Endothelial cell of umbilical vein (primary cell): ENCODE results near the gene ATG7. TPM values are rescaled to one million over a fixed set of nuclear protein-coding genes. Genes with fewer than 3 reads are reported as not detected.

ENCODE experiments used
- BruUV-seq: library from RNA; stranded (reverse); fragments of 400-500 nt; replicated peaks from 2 replicates; lab custom pipeline; 2021; lab: Mats Ljungman, UMichigan
- CTCF ChIA-PET: fragments of 300-600, 350-600 bp; sonication (Branson Sonifier 250); formaldehyde crosslinking; loops from one replicate; lab custom pipeline; 2021; ENCODE audit warnings: antibody characterized with exemption, inconsistent platforms; lab: Charles Lee
- POLR2A ChIA-PET: fragments of 300-600, 350-600 bp; sonication (Branson Sonifier 250); formaldehyde crosslinking; loops from one replicate; lab custom pipeline; 2021; ENCODE audit warnings: antibody characterized with exemption, inconsistent platforms; lab: Charles Lee
- DNase-seq: peaks from one replicate; pipeline ENCODE4 v3.0.0-alpha.2; 2011; ENCODE audit warnings: low read depth, low spot score
- FAIRE-seq: peaks from 2 replicates; lab custom pipeline; 2011; peaks lifted over from hg19 to GRCh38; lab: Jason Lieb, UNC
- H2AFZ ChIP-seq: 2 replicates; pipeline ENCODE4 v1.6.0; 2012; ENCODE audit warnings: low read depth, low read length, control low read depth, inconsistent platforms
- H3K27ac ChIP-seq: 2 replicates; pipeline ENCODE4 v1.5.1; 2011; ENCODE audit warnings: low read depth, mild to moderate bottlenecking, control low read depth, low read length, moderate library complexity; ENCODE audit not compliant: insufficient read depth
- H3K27me3 ChIP-seq, 2 experiments: 2 replicates each; pipeline versions ENCODE4 v1.6.0 to v1.6.1; 2011; ENCODE audit warnings: low read length in 2 of 2, mixed read lengths in 1 of 2; ENCODE audit not compliant: control insufficient read depth in 2 of 2, insufficient read depth in 2 of 2
- H3K36me3 ChIP-seq, 2 experiments: 2 replicates in 1 of 2; 3 replicates in 1 of 2; pipeline ENCODE4 v1.5.1; 2011; ENCODE audit warnings: low read length in 2 of 2, mild to moderate bottlenecking in 1 of 2, moderate library complexity in 1 of 2; ENCODE audit not compliant: control insufficient read depth in 2 of 2, insufficient read depth in 2 of 2; ENCODE audit errors: extremely low read depth in 1 of 2
- H3K4me1 ChIP-seq: 3 replicates; pipeline ENCODE4 v1.5.1; 2011; ENCODE audit warnings: mild to moderate bottlenecking, low read length; ENCODE audit not compliant: control insufficient read depth, insufficient read depth; ENCODE audit errors: extremely low read depth
- H3K4me2 ChIP-seq: 2 replicates; pipeline ENCODE4 v1.6.1; 2011; ENCODE audit warnings: low read length, control low read depth, mixed read lengths; ENCODE audit not compliant: insufficient read depth
- H3K4me3 ChIP-seq, 3 experiments: fragments of 200-600 bp in 1 of 3; sonication (generic), shearing (Covaris generic) in 1 of 3; replicated peaks in 1 of 3; 2 replicates each; pipeline ENCODE4 v1.5.1; 2011 to 2016; ENCODE audit warnings: control low read depth in 3 of 3, low read length in 3 of 3, mild to moderate bottlenecking in 2 of 3, inconsistent platforms in 1 of 3, low read depth in 1 of 3, moderate library complexity in 1 of 3; ENCODE audit not compliant: insufficient read depth in 1 of 3
- H3K79me2 ChIP-seq: 2 replicates; pipeline ENCODE4 v1.6.0; 2012; ENCODE audit warnings: low read length, inconsistent platforms; ENCODE audit not compliant: control insufficient read depth, insufficient read depth
- H3K9ac ChIP-seq: replicated peaks from 2 replicates; pipeline ENCODE3; 2011; ENCODE audit warnings: low read length, control low read depth; ENCODE audit not compliant: insufficient read depth; ENCODE audit errors: extremely low read depth
- H3K9me1 ChIP-seq: replicated peaks from 3 replicates; pipeline ENCODE4 v1.6.0; 2011; ENCODE audit warnings: mild to moderate bottlenecking, low read length; ENCODE audit not compliant: control insufficient read depth, insufficient read depth; ENCODE audit errors: extremely low read depth
- H3K9me3 ChIP-seq: replicated peaks from 2 replicates; pipeline ENCODE4 v1.5.1; 2012; ENCODE audit warnings: low read length, inconsistent platforms; ENCODE audit not compliant: control insufficient read depth, insufficient read depth
- H4K20me1 ChIP-seq: replicated peaks from 2 replicates; pipeline ENCODE3; 2011; ENCODE audit warnings: mild to moderate bottlenecking, low read length; ENCODE audit not compliant: control insufficient read depth, insufficient read depth; ENCODE audit errors: extremely low read depth
- EZH2 ChIP-seq: IDR thresholded peaks from 2 replicates; pipeline ENCODE4 v1.6.1; 2012; ENCODE audit warnings: borderline replicate concordance, low read depth, mild to moderate bottlenecking, moderate library complexity, low read length, inconsistent platforms; ENCODE audit not compliant: severe bottlenecking
- FOS ChIP-seq: IDR thresholded peaks from 2 replicates; pipeline ENCODE4 v1.6.1; 2011; ENCODE audit warnings: mild to moderate bottlenecking, low read length, moderate library complexity, borderline replicate concordance; ENCODE audit not compliant: insufficient read depth
- GATA2 ChIP-seq: IDR thresholded peaks from 2 replicates; pipeline ENCODE4 v1.7.0; 2011; ENCODE audit warnings: low read depth, mild to moderate bottlenecking, moderate library complexity, mixed read lengths, low read length; ENCODE audit not compliant: insufficient read length, insufficient read depth
- JUN ChIP-seq: IDR thresholded peaks from 2 replicates; pipeline ENCODE4 v1.6.1; 2011; ENCODE audit warnings: borderline replicate concordance, low read depth; ENCODE audit not compliant: insufficient read length, insufficient read depth
- MYC ChIP-seq: IDR thresholded peaks from one replicate; pipeline ENCODE4 v1.6.1; 2011; ENCODE audit warnings: mild to moderate bottlenecking, low read depth, low read length
- POLR2A ChIP-seq: IDR thresholded peaks from 2 replicates; pipeline ENCODE4 v1.6.1; 2012; ENCODE audit warnings: low read depth, mild to moderate bottlenecking, control low read depth, low read length
- POLR2AphosphoS5 ChIP-seq: IDR thresholded peaks from 2 replicates; pipeline ENCODE4 v1.6.1; 2012; ENCODE audit warnings: low read depth, mild to moderate bottlenecking, control low read depth, low read length, moderate library complexity; ENCODE audit not compliant: insufficient read depth
- dilution Hi-C: fragments of 300-500 bp; cut with MboI; formaldehyde crosslinking; loops from one replicate; pipeline ENCODE4 v1.15.0; 2019; ENCODE audit warnings: low sequenced_read_pairs; ENCODE audit not compliant: extremely low pct_ligation_motif_present
- intact Hi-C: fragments of 100-400 bp; cut with micrococcal nuclease; formaldehyde crosslinking; loops from one replicate; pipeline ENCODE4 v1.10.0; 2022
- polyA plus RNA-seq, 4 experiments: library from polyadenylated mRNA; depleted of rRNA in 3 of 4; stranded (reverse) in 3 of 4; unstranded in 1 of 4; fragments of >200 nt; gene quantifications; 2 replicates each; pipeline versions ENCODE4 v1.2.1 to v1.2.3, GENCODE V29; 2011 to 2012; ENCODE audit warnings: missing spikeins in 1 of 4
- total RNA-seq: library from RNA; stranded (reverse); gene quantifications from 2 replicates; pipeline ENCODE4 v1.2.3, GENCODE V29; 2021
- TF ChIP-seq, protein P1 (sequence below): IDR thresholded peaks from 2 replicates; pipeline ENCODE4 v1.6.1; 2011; ENCODE audit not compliant: insufficient read depth, insufficient read length
- TF ChIP-seq, protein P2 (sequence below), 2 donors: IDR thresholded peaks; 1 replicate in 1 of 2; 2 replicates in 1 of 2; pipeline ENCODE4 v1.5.1; 2011; ENCODE audit warnings: low read length in 2 of 2, mild to moderate bottlenecking in 2 of 2, moderate library complexity in 2 of 2, control low read depth in 1 of 2, inconsistent platforms in 1 of 2, low read depth in 1 of 2; ENCODE audit not compliant: insufficient read depth in 1 of 2; ENCODE audit errors: extremely low read depth in 1 of 2

Gene ATG7
- total and polyA plus RNA-seq, 2 donors (not counting 3 experiments of a cell fraction or from before 2014, with no cell fraction given) = 30.8 to 48.3 TPM

DNA sequence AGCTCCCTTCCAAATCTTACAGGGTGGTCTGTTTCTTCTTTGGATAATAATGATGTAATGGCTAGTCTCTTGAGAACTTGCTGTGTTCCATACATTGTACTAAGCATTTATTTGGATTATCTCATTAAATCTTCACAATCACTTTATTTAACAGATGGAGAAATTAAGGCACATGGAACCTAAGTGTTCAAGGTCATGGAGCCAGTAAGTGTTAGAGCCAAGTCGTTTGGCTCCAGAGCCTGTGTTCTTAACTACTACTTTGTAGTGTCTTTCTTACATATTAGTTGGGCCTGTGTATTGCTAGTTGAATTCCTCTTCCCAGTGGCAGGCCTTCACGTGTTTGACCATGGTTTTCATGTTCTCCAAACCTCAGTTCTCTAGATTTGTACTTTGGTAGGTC, 177.8 kb downstream of the ATG7 start:
- BruUV-seq = no TSS peak
- CTCF ChIA-PET = interaction anchor here (1.0 kb wide), 1 partner anchor 26 kb away, joined by 3 read pairs; no protein-coding TSS in a partner anchor
- H3K27me3 ChIP-seq = no peaks in the 10 kb centered on the region
- dilution Hi-C loops = no loop called here
- no peak for TF ChIP-seq POLR2AphosphoS5
- no peak for TF ChIP-seq EZH2
- no peak for TF ChIP-seq POLR2A
- TF ChIP-seq, protein P1, sequence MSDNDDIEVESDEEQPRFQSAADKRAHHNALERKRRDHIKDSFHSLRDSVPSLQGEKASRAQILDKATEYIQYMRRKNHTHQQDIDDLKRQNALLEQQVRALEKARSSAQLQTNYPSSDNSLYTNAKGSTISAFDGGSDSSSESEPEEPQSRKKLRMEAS = no peak
- TF ChIP-seq FOS = no peak
- TF ChIP-seq, protein P2, sequence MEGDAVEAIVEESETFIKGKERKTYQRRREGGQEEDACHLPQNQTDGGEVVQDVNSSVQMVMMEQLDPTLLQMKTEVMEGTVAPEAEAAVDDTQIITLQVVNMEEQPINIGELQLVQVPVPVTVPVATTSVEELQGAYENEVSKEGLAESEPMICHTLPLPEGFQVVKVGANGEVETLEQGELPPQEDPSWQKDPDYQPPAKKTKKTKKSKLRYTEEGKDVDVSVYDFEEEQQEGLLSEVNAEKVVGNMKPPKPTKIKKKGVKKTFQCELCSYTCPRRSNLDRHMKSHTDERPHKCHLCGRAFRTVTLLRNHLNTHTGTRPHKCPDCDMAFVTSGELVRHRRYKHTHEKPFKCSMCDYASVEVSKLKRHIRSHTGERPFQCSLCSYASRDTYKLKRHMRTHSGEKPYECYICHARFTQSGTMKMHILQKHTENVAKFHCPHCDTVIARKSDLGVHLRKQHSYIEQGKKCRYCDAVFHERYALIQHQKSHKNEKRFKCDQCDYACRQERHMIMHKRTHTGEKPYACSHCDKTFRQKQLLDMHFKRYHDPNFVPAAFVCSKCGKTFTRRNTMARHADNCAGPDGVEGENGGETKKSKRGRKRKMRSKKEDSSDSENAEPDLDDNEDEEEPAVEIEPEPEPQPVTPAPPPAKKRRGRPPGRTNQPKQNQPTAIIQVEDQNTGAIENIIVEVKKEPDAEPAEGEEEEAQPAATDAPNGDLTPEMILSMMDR (IDR thresholded peaks at IDR 0.05; ENCODE audit: extremely low read depth in 1 of 2, insufficient read depth in 1 of 2, low read depth in 1 of 2, low read length in 2 of 2) = no peak
- TF ChIP-seq MYC = no peak
- no peak for TF ChIP-seq GATA2
- TF ChIP-seq JUN = no peak
- peaks cover 13% of the 10 kb centered on the region for H3K4me1 ChIP-seq
- H3K36me3 ChIP-seq = no peaks in the 10 kb centered on the region
- H3K9ac ChIP-seq = no peak overlapping the region
- H3K4me2 ChIP-seq = no peak overlapping the region
- FAIRE-seq (no peak), DNase-seq (no peak)
- intact Hi-C loops = no loop called here
- H3K4me3 ChIP-seq = no peak overlapping the region
- no peak overlapping the region for H3K27ac ChIP-seq
- H3K9me1 ChIP-seq = no peaks in the 10 kb centered on the region
- POLR2A ChIA-PET = no interaction called here
- H3K9me3 ChIP-seq = no peaks in the 10 kb centered on the region
- H4K20me1 ChIP-seq = no peaks in the 10 kb centered on the region
- H2AFZ ChIP-seq = no peak overlapping the region
- H3K79me2 ChIP-seq = no peaks in the 10 kb centered on the region
